T-cell (primary cell): ENCODE data around the gene NT5DC1. TPM values are rescaled to one million over a fixed set of nuclear protein-coding genes. Genes with fewer than 3 reads are reported as not detected.

Experiments
- ATAC-seq, 4 experiments: fragments of 200-7000 bp in 3 of 4; fragments of 150-1000 bp in 1 of 4; cut with Tn5 transposase; replicated peaks in 1 of 4; 1 replicate in 3 of 4; 2 replicates in 1 of 4; pipeline ENCODE4 v1.10.0; 2021; ENCODE audit warnings: moderate library complexity in 3 of 4, mild to moderate bottlenecking in 2 of 4, moderate number of reproducible peaks in 1 of 4
- CTCF ChIA-PET, 2 donors: fragments of 300-600 bp; sonication (Branson Sonifier 250); formaldehyde crosslinking; loops; one replicate each; lab custom pipeline; 2022; ENCODE audit warnings: antibody characterized with exemption in 2 of 2; lab: Charles Lee
- POLR2A ChIA-PET, 2 donors: fragments of 300-600 bp; sonication (Branson Sonifier 250); formaldehyde crosslinking; loops; one replicate each; lab custom pipeline; 2022; ENCODE audit warnings: antibody characterized with exemption in 2 of 2; lab: Charles Lee
- DNase-seq, 35 experiments: peaks; one replicate each; pipeline versions ENCODE4 v3.0.0 to v3.0.0-alpha.2; 2013 to 2023
- H3K27ac ChIP-seq: one replicate; pipeline ENCODE4 v1.5.1; 2013; ENCODE audit warnings: low read length
- H3K27me3 ChIP-seq, 2 experiments: replicated peaks in 1 of 2; 1 replicate in 1 of 2; 2 replicates in 1 of 2; pipeline versions ENCODE4 v1.6.1 to v1.7.0; 2013; ENCODE audit warnings: low read length in 1 of 2, mixed read lengths in 1 of 2; ENCODE audit not compliant: control insufficient read depth in 2 of 2, insufficient read depth in 2 of 2; ENCODE audit errors: extremely low read depth in 1 of 2
- H3K36me3 ChIP-seq, 2 donors: 1 replicate in 1 of 2; 2 replicates in 1 of 2; pipeline versions ENCODE4 v1.6.1 to v1.7.0; 2013; ENCODE audit warnings: low read length in 1 of 2; ENCODE audit not compliant: control insufficient read depth in 2 of 2, insufficient read depth in 1 of 2; ENCODE audit errors: extremely low read depth in 1 of 2
- H3K4me1 ChIP-seq, 2 experiments: 1 replicate in 1 of 2; 2 replicates in 1 of 2; pipeline versions ENCODE4 v1.6.1 to v1.7.0; 2013; ENCODE audit warnings: low read length in 2 of 2, mixed read lengths in 1 of 2; ENCODE audit not compliant: insufficient read depth in 2 of 2, control insufficient read depth in 1 of 2; ENCODE audit errors: extremely low read depth in 1 of 2
- H3K4me3 ChIP-seq, 2 donors: 1 replicate in 1 of 2; 2 replicates in 1 of 2; pipeline versions ENCODE4 v1.5.1 to v1.7.0; 2013; ENCODE audit warnings: mild to moderate bottlenecking in 2 of 2, low read length in 1 of 2, moderate library complexity in 1 of 2; ENCODE audit not compliant: control insufficient read depth in 1 of 2; ENCODE audit errors: extremely low read depth in 1 of 2
- H3K9me3 ChIP-seq: 2 replicates; pipeline ENCODE4 v1.7.0; 2013
- H3K27ac Mint-ChIP-seq, 2 donors: one replicate each; pipeline ENCODE4 v1.8.0; 2020 to 2021; ENCODE audit warnings: mild to moderate bottlenecking in 2 of 2, mixed read lengths in 2 of 2
- H3K27me3 Mint-ChIP-seq, 2 donors: one replicate each; pipeline ENCODE4 v1.8.0; 2021 to 2022; ENCODE audit warnings: mixed read lengths in 2 of 2
- H3K36me3 Mint-ChIP-seq: one replicate; pipeline ENCODE4 v1.8.0; 2021; ENCODE audit warnings: mixed read lengths
- H3K4me1 Mint-ChIP-seq, 3 donors: one replicate each; pipeline ENCODE4 v1.8.0; 2020 to 2022; ENCODE audit warnings: mixed read lengths in 3 of 3, mild to moderate bottlenecking in 1 of 3
- H3K4me3 Mint-ChIP-seq, 3 donors: one replicate each; pipeline ENCODE4 v1.8.0; 2020 to 2022; ENCODE audit warnings: mild to moderate bottlenecking in 3 of 3, mixed read lengths in 3 of 3, moderate library complexity in 3 of 3
- H3K9me3 Mint-ChIP-seq, 3 donors: one replicate each; pipeline ENCODE4 v1.8.0; 2020 to 2022; ENCODE audit warnings: mixed read lengths in 3 of 3
- WGBS: methylation state at CpG from one replicate; pipeline ENCODE4 v1.1.5; 2013; ENCODE audit warnings: missing lambda C conversion rate; ENCODE audit not compliant: insufficient coverage; 5-methylcytosine and 5-hydroxymethylcytosine counted together
- total RNA-seq, 35 experiments: library from RNA in 6 of 35; stranded (reverse) in 6 of 35; fragments of 120-200 nt in 1 of 35; gene quantifications; one replicate each; pipeline versions ENCODE4 v1.2.1 to v1.2.4 and lab custom pipeline; 2013 to 2026

The NT5DC1 gene
- total RNA-seq, 5 donors from 2014 or later (not counting 1 experiment from before 2014, with no cell fraction given), result 33.8 to 47.3 (median 38.1) TPM

- Histone ChIP-seq H3K36me3 (no peaks in the 10 kb centered on the region), H3K27ac (no peak overlapping the region), H3K27me3 (no peaks in the 10 kb centered on the region), H3K9me3 (no peaks in the 10 kb centered on the region), H3K4me3 (no peak overlapping the region), H3K4me1 (no peaks in the 10 kb centered on the region)
- H3K4me3 Mint-ChIP-seq, result no peak overlapping the region
- CTCF ChIA-PET, result no interaction called here
- no peaks in the 10 kb centered on the region for H3K27me3 Mint-ChIP-seq
- no peak for ATAC-seq
- H3K36me3 Mint-ChIP-seq, result peaks cover 44% of the 10 kb centered on the region
- H3K9me3 Mint-ChIP-seq, result peaks cover 4 to 13% (median 7%) of the 10 kb centered on the region in 3 donors
- POLR2A ChIA-PET, result no interaction called here
- no peak overlapping the region for H3K27ac Mint-ChIP-seq
- DNase-seq, result no peak
- H3K4me1 Mint-ChIP-seq, result peaks cover 16 to 25% (median 16%) of the 10 kb centered on the region in 3 donors
Observed at GRCh38 chr6:116180375-116180774, 79.7 kb downstream of the NT5DC1 start.

DNA sequence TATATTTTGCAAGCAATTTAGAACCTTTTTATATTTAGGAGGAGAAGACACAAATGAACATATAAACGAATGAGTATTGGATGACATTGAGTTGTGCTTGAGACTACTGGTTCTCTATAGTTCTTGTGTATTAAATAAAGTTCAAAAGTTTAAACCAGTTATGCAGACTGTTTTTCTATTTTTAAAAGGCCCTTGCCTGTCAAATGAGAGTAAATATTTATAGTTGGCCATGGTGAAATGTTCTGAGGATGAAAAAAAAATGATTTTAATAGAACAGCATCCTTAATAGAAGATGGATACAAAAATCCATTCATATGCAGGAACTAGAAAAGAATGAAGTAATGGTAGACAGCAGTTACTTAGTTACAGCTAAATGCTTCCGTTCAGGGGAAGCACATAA, 88.8 kb downstream of the NT5DC1 start:
- Histone ChIP-seq H3K4me1 (no peaks in the 10 kb centered on the region), H3K27ac (no peak overlapping the region), H3K9me3 (no peaks in the 10 kb centered on the region), H3K36me3 (no peaks in the 10 kb centered on the region), H3K27me3 (no peaks in the 10 kb centered on the region), H3K4me3 (no peak overlapping the region)
- CTCF ChIA-PET, result no interaction called here
- no CpG with 5 or more reads among the region's 2 CpGs for WGBS
- no peak overlapping the region for H3K4me3 Mint-ChIP-seq
- POLR2A ChIA-PET, result no interaction called here
- peaks cover 35% of the 10 kb centered on the region for H3K36me3 Mint-ChIP-seq
- ATAC-seq, result no peak
- H3K27me3 Mint-ChIP-seq, result no peaks in the 10 kb centered on the region
- H3K4me1 Mint-ChIP-seq, result peaks cover 5 to 19% (median 8%) of the 10 kb centered on the region in 3 donors
- DNase-seq, result no peak
- peaks cover 0 to 5% (median 0%) of the 10 kb centered on the region in 3 donors for H3K9me3 Mint-ChIP-seq
- H3K27ac Mint-ChIP-seq, result no peak overlapping the region

DNA sequence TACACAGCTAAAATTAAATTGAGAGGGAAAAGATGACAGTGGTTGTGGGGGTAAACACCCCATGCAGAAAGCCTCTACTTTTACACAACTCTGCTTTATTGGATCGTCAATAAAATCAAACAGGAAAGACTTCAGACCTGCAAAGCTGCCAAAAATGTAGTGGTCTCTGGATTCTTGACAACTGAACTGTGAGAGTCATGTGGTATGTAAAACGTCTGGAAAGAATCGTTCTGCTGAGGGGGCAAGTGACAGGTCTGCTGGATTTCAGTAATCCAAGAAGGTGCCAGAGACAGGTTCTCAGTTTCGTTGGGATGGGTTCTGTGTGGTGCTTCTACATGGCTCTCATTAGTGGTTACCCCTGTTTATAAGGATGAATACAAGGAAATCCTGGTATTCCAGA, 89.9 kb downstream of the NT5DC1 start:
- H3K4me3 ChIP-seq, result no peak overlapping the region
- peaks cover 0 to 13% (median 3%) of the 10 kb centered on the region in 3 donors for H3K4me1 Mint-ChIP-seq
- ATAC-seq (no peak), DNase-seq (no peak)
- no peak overlapping the region for H3K27ac ChIP-seq
- no peaks in the 10 kb centered on the region for H3K27me3 ChIP-seq
- no peaks in the 10 kb centered on the region for H3K4me1 ChIP-seq
- H3K36me3 ChIP-seq, result no peaks in the 10 kb centered on the region
- POLR2A ChIA-PET, result no interaction called here
- peaks cover 29% of the 10 kb centered on the region for H3K36me3 Mint-ChIP-seq
- no peaks in the 10 kb centered on the region for H3K9me3 Mint-ChIP-seq
- 73% methylated on average over 2 of the region's 4 CpGs for WGBS
- H3K9me3 ChIP-seq, result no peaks in the 10 kb centered on the region
- CTCF ChIA-PET, result interaction anchor here in 1 of 2 donors (0.6 kb wide), 1 partner anchor 16 kb away, joined by 3 read pairs; no protein-coding TSS in a partner anchor
- H3K27ac Mint-ChIP-seq, result no peak overlapping the region
- no peaks in the 10 kb centered on the region for H3K27me3 Mint-ChIP-seq
- H3K4me3 Mint-ChIP-seq, result no peak overlapping the region

DNA sequence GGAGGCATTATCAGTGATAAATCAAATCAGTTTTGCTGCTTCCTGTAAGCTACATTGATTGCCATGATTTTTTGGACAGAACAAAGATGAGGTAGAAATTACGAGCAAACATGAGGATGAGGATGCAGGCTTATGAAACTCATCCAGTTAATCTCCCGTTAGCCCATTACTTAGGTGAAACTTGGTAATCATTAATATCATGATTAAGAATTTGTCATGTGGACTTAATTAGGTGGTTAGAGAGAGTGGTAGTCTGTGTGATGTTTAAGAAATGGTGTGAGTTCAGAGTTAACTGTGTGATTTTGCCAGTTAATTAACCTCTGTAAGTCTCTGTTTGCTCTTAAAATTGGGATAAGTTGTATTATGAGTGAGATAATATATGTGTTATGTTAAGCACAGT, 91.2 kb downstream of the NT5DC1 start:
- no peak for ATAC-seq
- peaks cover 0 to 10% (median 0%) of the 10 kb centered on the region in 3 donors for H3K4me1 Mint-ChIP-seq
- no peaks in the 10 kb centered on the region for H3K9me3 Mint-ChIP-seq
- Histone ChIP-seq H3K36me3 (no peaks in the 10 kb centered on the region), H3K4me1 (no peaks in the 10 kb centered on the region), H3K27me3 (no peaks in the 10 kb centered on the region), H3K27ac (no peak overlapping the region), H3K9me3 (no peaks in the 10 kb centered on the region), H3K4me3 (no peak overlapping the region)
- H3K27me3 Mint-ChIP-seq, result no peaks in the 10 kb centered on the region
- no CpG with 5 or more reads among the region's 2 CpGs for WGBS
- peaks cover 27% of the 10 kb centered on the region for H3K36me3 Mint-ChIP-seq
- H3K27ac Mint-ChIP-seq, result no peak overlapping the region
- no peak for DNase-seq
- CTCF ChIA-PET, result no interaction called here
- POLR2A ChIA-PET, result no interaction called here
- H3K4me3 Mint-ChIP-seq, result no peak overlapping the region

DNA sequence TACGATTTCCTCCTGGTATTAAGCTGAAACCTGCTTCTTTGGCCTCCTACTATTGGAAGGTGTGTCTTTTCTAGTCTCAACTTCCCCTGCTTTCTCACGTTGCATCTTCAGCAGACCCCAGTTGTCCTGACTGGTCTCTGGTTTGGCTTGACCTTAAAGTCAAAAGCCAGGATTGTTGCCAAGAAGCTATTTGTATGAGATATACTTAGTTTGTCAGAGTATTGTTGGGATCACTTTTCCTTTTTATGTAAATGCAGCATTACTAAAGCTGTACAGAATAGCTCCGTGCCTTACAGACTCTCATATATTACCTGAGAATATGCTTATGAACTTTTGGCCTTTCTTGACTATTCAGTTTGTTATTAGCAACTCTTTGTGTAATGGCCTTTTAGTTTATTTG, 92.1 kb downstream of the NT5DC1 start:
- 80% methylated on average over 1 of the region's 3 CpGs for WGBS
- Mint-ChIP-seq H3K27me3 (no peaks in the 10 kb centered on the region), H3K36me3 (peaks cover 25% of the 10 kb centered on the region), H3K4me1 (peaks cover 0 to 11% (median 0%) of the 10 kb centered on the region in 3 donors), H3K27ac (no peak overlapping the region), H3K9me3 (no peaks in the 10 kb centered on the region), H3K4me3 (no peak overlapping the region)
- no peaks in the 10 kb centered on the region for H3K4me1 ChIP-seq
- no peak overlapping the region for H3K4me3 ChIP-seq
- H3K9me3 ChIP-seq, result no peaks in the 10 kb centered on the region
- CTCF ChIA-PET, result no interaction called here
- H3K36me3 ChIP-seq, result no peaks in the 10 kb centered on the region
- H3K27ac ChIP-seq, result no peak overlapping the region
- no peak for ATAC-seq
- H3K27me3 ChIP-seq, result no peaks in the 10 kb centered on the region
- POLR2A ChIA-PET, result interaction anchor here in 1 of 2 donors (0.7 kb wide), 1 partner anchor 62 kb away, joined by 3 read pairs; no protein-coding TSS in a partner anchor
- no peak for DNase-seq

DNA sequence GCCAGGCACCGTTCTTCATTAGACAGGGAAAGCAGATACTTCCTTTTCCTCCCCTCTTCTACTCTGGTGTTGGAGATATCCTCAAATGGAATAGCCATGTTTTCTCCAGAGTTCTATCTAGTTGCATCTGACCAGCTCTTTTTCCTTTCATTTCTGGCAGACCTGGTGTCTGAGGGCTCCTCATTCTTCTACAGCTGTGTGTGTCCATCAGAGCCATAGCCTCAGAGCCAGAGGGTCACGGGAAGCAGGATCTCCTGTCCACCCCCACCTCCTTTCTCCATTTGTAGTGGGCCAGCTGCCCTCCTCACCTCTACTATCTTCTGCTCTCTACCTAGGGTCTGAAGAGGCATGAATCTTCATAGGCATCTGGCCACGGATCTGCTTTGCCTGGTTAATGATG, 96.2 kb downstream of the NT5DC1 start:
- ATAC-seq, result no peak
- Mint-ChIP-seq H3K4me1 (peaks cover 0 to 11% (median 0%) of the 10 kb centered on the region in 3 donors), H3K36me3 (peaks cover 23% of the 10 kb centered on the region), H3K4me3 (no peak overlapping the region), H3K27ac (no peak overlapping the region), H3K9me3 (no peaks in the 10 kb centered on the region), H3K27me3 (no peaks in the 10 kb centered on the region)
- H3K9me3 ChIP-seq, result no peaks in the 10 kb centered on the region
- no peak for DNase-seq
- H3K36me3 ChIP-seq, result no peaks in the 10 kb centered on the region
- ChIA-PET POLR2A (no interaction called here), CTCF (no interaction called here)
- 93% methylated on average over 2 of the region's 3 CpGs for WGBS
- H3K4me1 ChIP-seq, result no peaks in the 10 kb centered on the region
- no peak overlapping the region for H3K27ac ChIP-seq
- no peak overlapping the region for H3K4me3 ChIP-seq
- H3K27me3 ChIP-seq, result no peaks in the 10 kb centered on the region
